T-helper 2 cell treated with Interferon-gamma antibody and Interleukin-4, amounts not matched to agents 100 ng/mL and 5 ng/mL, for 36 hours (primary cell): ENCODE data around the gene PGBD1. TPM values are rescaled to one million over a fixed set of nuclear protein-coding genes. Genes with fewer than 3 reads are reported as not detected.
"Not testable (repeated sequence)": the region's sequence is repeated elsewhere in the genome, so short reads cannot be mapped to it uniquely, and the experiment has no call there.

Experiments used
- intact Hi-C: fragments of 100-400 bp; cut with micrococcal nuclease; formaldehyde crosslinking; loops from one replicate; pipeline ENCODE4 v1.15.1; 2023
- total RNA-seq: library from RNA; stranded (reverse); gene quantifications from 2 replicates; pipeline ENCODE4 v1.2.3, GENCODE V29; 2022

Gene PGBD1
- total RNA-seq, 1 donor from 2014 or later = 2.8 TPM

DNA sequence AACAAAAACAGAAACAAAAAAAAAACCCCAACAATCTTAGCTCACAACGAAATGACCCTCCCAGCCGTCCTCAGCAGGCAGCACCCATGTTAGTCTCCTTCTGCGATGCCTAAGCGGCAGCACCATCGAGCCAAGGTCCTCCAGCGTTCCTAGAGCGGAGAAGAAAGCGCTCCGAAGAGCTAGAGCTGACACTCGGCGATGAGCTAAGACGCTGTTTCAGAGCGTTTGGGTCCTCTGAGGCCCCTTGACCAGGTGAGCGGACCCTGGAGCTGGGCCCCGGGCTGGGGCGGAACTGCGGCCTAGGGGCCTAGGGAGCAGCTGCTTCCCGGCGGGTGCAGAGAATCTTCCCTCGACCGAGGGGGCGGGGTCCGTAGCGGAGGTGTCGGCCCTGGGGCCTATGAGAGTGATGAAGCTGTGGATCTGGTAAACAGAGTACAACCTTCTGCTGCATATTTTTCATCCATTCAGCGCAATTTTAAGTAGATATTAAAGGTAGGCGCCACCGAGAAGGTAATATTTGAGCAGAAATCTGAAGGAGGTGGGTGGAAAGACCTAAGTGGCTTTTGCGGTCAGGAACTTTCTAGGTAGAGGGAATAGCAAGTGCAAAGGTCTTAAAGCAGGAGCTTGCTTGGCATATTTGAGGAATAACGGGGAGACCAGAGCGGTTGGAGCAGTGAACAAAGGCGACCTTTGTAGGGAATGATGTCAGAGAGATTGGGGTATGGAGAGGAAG, 14.2 kb upstream of the PGBD1 start, which contains the start of gene ZSCAN26:
ZSCAN26 (plus strand) TSS at position 182 of the 733 bp plus-strand sequence. CDS start 4,777 bp downstream, outside the sequence.
- intact Hi-C loops = loop anchor here (1.0 to 5.0 kb wide), 5 partner anchors 15 to 130 kb away; partner anchors contain the start of genes ZKSCAN3, ZKSCAN4, ZKSCAN8 and ZSCAN12

DNA sequence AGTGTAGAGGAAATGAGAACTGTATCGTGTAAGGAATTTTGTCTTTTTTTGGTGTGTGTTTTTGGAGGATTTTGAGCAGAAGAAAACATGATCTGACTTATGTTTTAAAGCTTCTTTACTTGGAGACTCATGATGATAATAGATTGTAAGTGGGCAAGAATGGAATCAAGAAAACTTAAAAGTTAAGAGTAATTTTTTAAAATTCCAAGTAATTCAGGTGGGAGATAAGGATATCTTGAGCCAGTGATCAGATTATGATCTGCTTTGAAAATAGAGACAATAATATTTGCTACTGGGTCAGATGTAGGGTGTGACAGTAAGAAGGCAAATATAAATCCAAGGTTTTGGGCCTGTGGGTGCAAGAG, 13.7 kb upstream of the PGBD1 start:
- intact Hi-C loops = loop anchor here (1.0 to 5.0 kb wide), 5 partner anchors 15 to 130 kb away; partner anchors contain the start of genes ZKSCAN3, ZKSCAN4, ZKSCAN8 and ZSCAN12

DNA sequence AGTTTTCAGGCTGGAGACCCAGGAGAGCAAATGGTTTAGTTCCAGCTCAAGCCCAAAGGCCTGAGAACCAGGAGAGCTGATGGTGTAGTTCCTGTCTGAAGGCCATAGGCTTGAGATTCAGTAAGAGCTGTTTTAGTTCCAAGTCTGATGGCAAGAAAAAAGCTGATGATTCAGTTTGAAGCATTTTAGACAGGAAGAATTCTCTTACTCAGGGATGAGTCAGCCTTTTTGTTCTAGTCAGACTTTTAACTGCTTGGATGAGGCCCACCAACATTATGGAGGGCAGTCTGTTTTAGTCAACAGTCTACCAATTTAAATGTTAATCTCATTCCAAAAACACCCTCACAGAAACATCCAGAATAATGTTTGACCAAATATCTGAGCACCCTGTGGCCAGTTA, 11.9 kb upstream of the PGBD1 start:
- intact Hi-C loops = loop anchor here (5.0 kb wide), 3 partner anchors 68 to 128 kb away; partner anchors contain the start of genes ZKSCAN8, ZSCAN12 and ZSCAN31

DNA sequence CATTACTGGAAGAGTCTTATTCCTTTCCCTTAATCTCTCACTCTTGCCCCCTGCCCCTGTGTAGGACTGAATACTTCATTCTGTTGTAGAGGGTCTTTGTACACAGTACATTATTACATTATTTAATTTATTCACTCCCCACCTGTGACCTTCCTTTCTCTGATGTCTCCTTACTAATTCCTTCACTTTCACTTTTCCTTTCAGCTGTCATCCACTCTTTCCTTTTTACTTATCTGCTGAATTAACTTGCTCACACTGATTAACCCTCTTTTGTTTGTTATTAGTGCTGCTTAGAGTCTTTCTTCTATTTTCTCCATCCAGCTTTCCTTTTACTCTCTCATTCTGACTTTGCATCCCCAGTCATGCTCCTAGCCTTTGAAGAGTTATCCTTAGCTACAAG, 6.5 kb upstream of the PGBD1 start:
- intact Hi-C loops = no loop called here

DNA sequence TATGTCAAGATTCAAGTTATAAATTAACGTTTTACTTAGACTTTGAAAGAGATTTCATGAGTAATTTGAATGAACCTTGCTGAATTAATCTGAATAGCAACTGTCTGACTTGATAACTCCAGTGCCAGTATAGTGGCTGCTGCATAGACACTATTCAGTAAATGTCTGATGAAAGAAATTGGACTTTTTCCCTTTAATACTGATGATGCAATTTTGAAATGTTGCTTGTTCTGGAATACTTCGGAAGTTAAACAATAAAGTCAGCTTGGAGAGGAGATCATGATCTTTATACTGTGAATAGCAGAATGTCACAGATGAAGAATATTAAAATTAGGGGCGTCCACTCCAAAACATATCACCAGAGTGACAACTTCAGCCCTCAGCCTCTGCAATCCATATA, 3.6 kb upstream of the PGBD1 start:
- intact Hi-C loops = no loop called here

DNA sequence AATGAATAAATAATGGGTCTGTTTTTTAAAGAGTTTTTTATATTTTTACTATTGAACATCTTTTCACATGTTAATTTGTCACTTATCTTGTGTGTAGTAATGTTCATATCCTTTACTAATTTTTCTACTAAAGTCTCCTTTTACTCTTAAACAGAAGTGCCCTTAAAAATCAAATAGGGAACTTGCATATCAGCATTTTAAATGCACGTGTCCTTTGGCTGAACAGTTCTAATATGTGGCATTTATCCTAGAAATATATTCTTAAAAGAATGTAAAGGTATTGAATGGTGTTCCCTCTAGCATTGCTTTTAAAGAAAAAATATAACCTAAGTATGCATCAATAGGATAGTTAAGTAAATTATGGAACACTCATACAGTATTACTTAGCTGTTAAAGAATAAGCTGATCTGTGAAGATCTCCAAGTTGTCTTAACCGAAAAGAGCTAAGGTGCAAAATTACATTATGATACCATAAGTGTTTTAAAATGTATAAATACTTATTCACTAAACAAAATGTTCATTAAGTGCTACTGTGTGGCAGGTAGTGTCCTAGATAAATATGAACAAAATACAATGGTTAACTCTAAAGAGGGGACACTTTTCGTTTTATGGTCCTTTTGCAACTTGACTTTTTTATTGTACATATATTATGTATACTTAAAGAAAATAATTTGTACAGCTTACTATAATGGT, 631 bp upstream of the PGBD1 start:
- intact Hi-C loops = no loop called here

DNA sequence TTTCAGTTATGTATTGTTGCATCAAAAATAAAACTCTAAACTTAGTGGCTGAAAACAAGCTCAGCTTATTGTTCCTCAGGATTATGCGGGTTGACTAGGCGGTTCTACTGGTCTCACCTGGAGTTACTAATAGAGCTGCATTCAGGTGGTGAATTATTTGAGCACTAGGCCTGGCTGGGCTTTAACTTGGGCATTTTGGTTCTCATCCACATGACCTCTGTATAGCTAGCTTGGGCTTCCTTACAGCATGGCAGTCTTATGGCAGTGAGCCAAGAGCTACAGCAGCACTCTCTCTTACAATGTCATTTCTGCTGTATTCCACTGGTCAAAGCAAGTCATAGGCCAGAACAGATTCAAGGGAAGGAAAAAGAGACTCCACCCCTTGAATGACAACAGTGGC, 1.6 kb downstream of the PGBD1 start:
- intact Hi-C loops = no loop called here

DNA sequence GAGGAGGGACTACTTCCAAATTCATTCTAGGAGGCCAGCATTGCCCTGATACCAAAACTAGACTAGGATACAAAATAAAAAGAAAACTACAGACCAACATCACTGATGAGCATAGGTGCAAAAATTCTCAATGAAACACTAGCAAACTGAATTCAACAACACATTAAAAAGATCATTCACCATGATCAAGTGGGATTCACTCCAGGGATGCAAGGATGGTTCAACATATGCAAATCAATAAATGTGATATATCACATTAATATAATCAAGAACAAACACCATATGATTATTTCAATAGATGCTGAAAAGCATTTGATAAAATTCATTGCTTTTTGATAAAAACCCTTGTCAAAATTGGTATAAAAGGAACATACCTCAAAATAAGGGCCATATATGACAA, 10.2 kb downstream of the PGBD1 start:
- intact Hi-C loops = no loop called here

DNA sequence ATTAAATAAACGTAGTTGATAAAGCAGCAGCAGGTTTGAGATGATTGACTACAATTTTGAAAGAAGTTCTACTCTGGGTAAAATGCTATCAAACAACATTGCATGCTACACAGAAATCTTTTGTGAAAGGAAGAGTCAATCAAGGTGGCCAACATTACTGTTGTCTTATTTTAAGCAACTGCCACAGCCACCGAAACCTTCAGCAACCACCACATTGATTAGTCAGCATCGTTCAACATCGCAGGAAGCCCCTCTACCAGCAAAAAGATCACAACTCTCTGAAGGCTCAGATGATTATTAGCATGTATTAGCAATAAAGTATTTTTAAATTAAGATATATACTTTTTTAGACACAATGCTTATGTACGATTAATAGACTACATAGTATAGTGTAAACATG, 14.0 kb downstream of the PGBD1 start:
- intact Hi-C loops = no loop called here

DNA sequence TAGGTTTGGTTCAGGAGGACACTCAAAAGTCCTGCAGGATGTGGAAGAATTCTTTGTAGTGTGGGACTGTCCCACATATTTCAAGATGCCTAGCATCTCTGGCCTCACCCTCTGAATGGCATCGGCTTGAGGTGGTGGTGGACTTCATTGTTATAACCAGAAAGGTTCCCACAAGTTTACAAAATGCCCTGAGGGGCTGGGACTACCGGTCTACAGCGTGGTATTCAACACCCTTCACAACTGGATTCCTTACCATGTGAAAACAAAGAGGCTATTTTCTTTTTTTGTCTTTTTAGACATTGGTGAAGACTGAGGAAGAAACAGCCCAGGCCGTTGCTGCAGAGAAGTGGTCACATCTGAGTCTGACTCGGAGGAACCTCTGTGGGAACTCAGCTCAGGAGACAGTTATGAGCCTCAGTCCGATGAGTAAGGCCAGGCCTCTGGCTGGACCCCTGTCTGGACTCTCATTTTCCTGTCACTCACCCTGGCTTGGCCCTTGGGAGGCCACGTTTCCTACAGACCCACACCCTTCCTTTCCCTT, 15.2 kb downstream of the PGBD1 start:
- intact Hi-C loops = no loop called here

DNA sequence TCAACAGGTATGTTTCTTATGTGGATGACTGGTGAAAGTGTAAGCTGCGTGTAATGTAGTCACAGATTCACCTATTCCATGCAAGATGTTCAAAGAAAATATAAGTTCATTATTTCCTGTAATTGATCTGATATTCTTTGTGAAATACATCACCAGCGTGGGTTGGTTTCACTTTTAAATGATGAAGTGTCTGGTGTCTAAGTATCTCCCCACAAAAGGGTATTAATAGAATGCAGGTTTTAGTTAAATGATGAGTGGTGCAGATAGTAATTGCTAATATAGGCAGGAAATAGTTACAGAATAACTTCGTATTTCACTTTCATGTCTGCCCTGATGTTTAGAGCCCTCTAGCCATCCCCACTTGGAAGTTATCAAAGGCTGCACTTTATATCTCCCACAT, 22.2 kb downstream of the PGBD1 start:
- intact Hi-C loops = no loop called here

DNA sequence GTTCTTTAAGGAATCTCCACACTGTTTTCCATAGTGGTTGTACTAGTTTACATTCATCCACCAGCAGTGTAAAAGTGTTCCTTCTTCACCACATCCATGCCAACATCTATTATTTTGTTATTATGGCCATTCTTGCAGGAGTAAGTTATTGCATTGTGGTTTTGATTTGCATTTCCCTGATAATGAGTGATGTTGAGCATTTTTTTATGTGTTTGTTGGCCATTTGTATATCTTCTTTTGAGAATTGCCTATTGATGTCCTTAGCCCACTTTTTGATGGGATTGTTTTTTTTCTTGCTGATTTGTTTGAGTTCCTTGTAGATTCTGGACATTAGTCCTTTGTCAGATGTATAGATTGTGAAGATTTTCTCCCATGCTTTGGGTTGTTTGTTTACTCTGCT, 25.0 kb downstream of the PGBD1 start:
- intact Hi-C loops = not testable (repeated sequence)

DNA sequence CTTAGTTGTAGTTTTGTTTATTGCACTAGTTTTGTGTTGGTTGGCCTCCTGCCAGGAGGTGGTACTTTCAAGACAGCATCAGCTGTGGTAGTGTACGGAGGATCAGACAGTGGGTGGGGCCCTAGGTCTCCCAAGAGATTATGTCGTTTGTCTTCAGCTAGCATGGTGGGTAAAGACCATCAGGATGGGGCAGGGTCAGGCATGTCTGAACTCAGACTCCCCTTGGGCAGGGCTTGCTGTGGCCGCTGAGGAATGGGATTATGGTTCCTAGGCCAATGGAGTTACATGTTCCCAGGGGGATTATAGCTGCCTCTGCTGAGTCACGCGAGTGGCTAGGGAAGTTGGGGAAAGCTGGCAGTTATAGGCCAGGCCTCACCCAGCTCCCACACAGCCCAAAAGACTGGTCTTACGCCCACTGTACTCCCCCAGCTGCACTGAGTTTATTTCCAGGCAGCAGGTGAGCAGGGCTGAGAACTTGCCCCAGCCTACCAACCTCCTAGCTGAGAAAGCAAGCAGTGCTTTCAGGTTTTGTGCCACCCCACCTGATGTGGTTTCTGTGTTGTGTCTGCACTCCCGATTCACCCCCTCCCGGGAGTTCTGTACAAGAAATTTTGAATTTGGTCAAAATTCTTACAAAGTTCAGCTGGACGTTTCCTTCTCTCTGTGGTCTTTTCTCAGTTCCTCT, 29.9 kb downstream of the PGBD1 start:
- intact Hi-C loops = no loop called here

DNA sequence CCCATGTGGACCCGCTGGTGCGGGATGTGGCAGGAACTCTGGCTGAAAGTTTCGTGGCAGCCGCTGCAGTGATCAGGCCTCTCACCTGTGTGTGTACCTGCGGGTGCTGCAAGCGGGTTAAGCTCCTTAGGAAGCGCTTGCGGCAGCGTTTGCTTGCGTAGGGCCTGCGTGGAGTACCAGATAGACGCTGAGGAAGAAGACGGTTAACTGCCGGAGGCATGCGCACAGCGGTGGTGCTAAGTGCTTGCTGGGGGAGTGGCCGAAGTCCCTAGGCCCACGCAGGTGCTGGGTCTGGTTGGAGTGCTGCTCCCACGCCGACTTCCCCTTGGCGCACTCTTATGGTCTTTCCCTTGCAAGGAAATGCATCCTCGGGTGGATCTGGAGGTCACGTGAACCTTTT, 31.6 kb downstream of the PGBD1 start:
- intact Hi-C loops = no loop called here

DNA sequence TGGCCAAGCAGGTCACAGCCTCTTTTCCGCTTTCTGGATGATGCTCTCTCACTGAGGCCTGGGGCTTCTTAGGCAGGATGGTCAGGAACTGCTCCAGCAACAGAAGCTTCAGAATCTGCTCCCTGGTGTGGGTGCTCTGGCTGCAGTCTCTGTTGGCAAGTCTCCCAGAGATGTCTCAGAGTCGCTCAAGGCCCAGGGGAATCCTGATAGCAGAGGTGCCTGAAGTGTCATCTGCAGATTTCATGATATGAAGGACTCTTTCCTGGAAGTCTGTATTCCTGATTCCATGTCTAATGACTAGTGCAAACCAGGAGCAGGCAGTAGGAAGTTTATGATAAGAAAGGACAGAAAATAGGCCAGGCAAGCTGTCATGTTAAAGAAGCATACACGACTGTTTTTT, 34.3 kb downstream of the PGBD1 start:
- intact Hi-C loops = no loop called here

DNA sequence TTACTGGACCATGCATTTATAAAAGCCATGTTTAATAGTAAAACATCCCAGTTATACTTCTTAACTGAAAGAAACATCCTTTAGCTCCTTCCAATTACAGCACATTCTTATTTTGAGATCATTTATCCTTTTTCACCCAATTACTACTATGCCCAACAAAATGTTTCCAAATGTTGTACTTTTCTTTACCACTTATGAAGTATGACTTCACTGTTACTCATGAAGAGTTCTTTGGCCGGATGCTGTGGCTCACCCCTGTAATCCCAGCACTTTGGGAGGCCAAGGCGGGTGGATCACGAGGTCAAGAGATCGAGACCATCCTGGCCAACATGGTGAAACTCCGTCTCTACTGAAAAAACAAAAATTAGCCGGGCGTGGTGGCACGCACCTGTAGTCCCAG, 36.5 kb downstream of the PGBD1 start:
- intact Hi-C loops = not testable (repeated sequence)

DNA sequence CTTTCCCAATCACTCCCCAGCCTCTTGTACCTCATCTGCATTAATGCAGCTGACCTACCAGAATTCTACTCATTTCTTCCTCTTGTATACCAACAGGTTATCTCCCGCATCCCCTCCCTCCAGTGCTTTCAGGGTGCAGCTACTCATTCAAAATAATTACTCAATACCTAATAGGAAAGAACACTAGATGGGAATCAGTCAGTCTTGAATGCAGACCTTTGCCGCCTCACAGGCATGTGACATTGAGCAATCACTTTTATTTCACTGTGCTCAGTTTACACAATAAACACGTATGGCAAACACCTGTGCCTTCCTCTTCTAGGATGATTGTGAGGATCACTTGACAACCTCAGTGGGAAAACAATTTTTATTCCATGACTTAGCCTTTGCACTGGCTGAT, 41.3 kb downstream of the PGBD1 start:
- intact Hi-C loops = no loop called here

DNA sequence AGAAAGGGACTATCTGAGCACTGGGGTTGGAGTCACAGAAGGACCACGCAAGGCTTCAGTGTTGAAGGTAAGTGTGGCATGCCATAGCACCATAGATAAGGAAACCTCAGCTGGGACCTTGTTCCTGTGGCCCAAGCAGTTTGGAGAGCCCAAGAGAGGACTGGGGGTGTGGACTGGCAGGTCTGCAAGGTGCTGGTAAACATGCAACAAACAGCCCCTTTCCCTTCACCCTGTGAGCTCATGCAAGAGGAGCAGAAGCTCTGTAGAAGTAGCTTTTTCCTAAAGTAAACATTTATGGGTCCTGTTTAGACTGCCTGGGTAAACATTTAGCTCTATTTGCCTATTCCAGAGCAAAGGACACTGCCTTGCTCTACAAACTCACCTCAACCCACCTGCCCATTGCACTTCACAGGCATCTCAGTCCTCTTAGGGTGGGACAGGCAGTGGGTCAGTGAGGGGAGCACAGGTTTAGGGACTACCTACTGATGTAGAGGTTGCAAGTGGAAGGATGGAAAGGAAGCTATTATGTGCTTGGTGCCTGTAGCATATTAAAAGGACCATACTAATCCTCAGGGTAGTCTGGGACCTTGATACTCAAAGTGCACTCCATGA, 42.5 kb downstream of the PGBD1 start:
- intact Hi-C loops = no loop called here

DNA sequence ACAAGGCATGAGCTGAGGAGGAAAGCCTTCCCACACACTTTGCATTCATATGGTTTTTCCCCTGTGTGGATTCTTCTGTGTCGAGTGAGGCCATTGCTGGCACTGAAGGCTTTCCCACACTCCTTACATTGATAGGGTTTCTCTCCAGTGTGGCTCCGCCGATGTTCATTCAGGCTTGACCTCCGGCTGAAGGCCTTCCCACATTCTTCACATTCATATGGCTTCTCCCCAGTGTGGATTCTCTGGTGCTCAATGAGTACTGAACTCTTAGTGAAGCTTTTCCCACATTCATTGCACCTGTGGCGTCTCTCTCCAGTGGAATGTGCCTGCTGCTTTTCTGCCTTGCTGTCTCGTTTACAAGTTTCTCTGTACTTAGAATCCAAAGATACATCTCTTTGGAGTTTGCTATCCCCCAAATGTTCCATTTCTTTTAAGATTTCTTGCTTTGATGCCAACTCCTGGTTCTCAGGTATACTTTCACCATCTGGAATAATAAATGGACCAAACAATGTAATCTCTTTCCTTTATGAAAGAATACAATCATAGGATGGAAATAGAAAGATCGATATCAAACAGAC, 45.1 kb downstream of the PGBD1 start:
- intact Hi-C loops = no loop called here

DNA sequence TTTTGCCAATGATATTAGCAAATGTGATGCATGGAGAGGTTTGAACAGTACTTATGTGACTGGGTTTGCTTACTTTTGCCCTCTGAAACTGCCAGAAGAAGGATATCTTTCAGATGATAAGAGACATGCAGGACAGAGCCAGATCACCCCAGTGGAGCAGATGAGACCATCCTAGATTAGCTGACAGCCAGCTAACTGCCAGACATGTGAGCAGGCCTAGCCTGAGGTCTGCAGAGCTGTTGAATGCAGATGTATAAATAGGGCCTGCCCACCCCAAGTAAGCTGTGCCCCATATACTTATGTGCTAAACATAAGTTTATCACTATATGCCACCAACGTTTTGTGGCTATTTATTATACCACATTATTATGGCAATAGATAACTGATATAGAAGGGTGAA, 48.7 kb downstream of the PGBD1 start:
- intact Hi-C loops = no loop called here

DNA sequence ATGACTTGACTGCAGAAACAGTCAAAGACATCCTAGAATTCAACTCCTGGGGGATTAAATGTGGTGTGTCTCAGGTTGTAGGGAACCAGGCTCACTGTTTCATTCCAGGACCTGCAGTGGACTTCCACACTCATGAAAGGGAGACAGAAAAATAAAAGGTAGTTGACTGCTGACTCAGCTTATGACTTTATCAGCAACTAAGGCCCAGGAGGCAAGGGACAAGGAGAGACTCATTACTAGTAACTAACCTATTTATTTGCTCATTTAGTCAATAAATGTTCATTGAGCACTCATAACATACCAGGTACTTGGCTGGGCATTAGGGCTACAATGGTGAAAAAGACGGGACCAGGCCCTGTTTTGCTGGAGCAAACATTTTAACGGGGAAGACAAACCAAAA, 51.7 kb downstream of the PGBD1 start:
- intact Hi-C loops = no loop called here
